HEK293T (cell line): Measurements from ENCODE around the gene GSTT2B.
"Not testable (repeated sequence)": the region's sequence is repeated elsewhere in the genome, so short reads cannot be mapped to it uniquely, and the experiment has no call there.

Experiments used
- CTCF ChIA-PET: fragments of 350-600 bp; formaldehyde crosslinking; extraction: SDS; loops from one replicate; lab custom pipeline; 2021; ENCODE audit warnings: antibody characterized with exemption, inconsistent platforms; lab: Yijun Ruan, JAX
- POLR2A ChIA-PET: fragments of 350-600 bp; formaldehyde crosslinking; extraction: SDS; loops from one replicate; lab custom pipeline; 2020; ENCODE audit warnings: antibody characterized with exemption, inconsistent platforms; lab: Yijun Ruan, JAX
- DNase-seq: peaks from one replicate; pipeline ENCODE4 v3.0.0; 2012; ENCODE audit warnings: mixed read lengths; ENCODE audit errors: extremely low spot score
- ARNT ChIP-seq: fragments of 450-650 bp; IDR thresholded peaks from 2 replicates; pipeline ENCODE4 v1.6.1; 2017; ENCODE audit warnings: mild to moderate bottlenecking
- BHLHE40 ChIP-seq: fragments of 450-650 bp; IDR thresholded peaks from 2 replicates; pipeline ENCODE4 v1.6.1; 2016; ENCODE audit warnings: mild to moderate bottlenecking, moderate library complexity, borderline replicate concordance
- CTBP1 ChIP-seq: fragments of 450-650 bp; IDR thresholded peaks from 2 replicates; pipeline ENCODE4 v1.6.1; 2016; ENCODE audit warnings: borderline replicate concordance
- ELF4 ChIP-seq: fragments of 450-650 bp; IDR thresholded peaks from 2 replicates; pipeline ENCODE4 v1.6.1; 2017; ENCODE audit warnings: antibody characterized with exemption
- FOXK2 ChIP-seq: fragments of 450-650 bp; IDR thresholded peaks from 2 replicates; pipeline ENCODE4 v1.6.1; 2016; ENCODE audit warnings: mild to moderate bottlenecking
- FOXM1 ChIP-seq: fragments of 450-650 bp; IDR thresholded peaks from 2 replicates; pipeline ENCODE4 v1.6.1; 2017; ENCODE audit warnings: mild to moderate bottlenecking, borderline replicate concordance
- HDGF ChIP-seq: fragments of 450-650 bp; IDR thresholded peaks from 2 replicates; pipeline ENCODE4 v1.6.1; 2017; ENCODE audit warnings: antibody characterized with exemption, borderline replicate concordance
- L3MBTL2 ChIP-seq: fragments of 450-650 bp; conservative IDR thresholded peaks from 2 replicates; pipeline ENCODE4 v1.6.1; 2016; ENCODE audit warnings: mild to moderate bottlenecking
- LEF1 ChIP-seq: fragments of 450-650 bp; IDR thresholded peaks from 2 replicates; pipeline ENCODE4 v1.6.1; 2017; ENCODE audit warnings: mild to moderate bottlenecking, borderline replicate concordance
- NFRKB ChIP-seq: fragments of 450-650 bp; IDR thresholded peaks from 2 replicates; pipeline ENCODE4 v1.6.1; 2016; ENCODE audit warnings: mild to moderate bottlenecking, moderate library complexity
- SP1 ChIP-seq: fragments of 450-650 bp; IDR thresholded peaks from 2 replicates; pipeline ENCODE4 v1.6.1; 2017
- SUZ12 ChIP-seq: fragments of 450-650 bp; IDR thresholded peaks from 2 replicates; pipeline ENCODE4 v1.6.1; 2016; ENCODE audit warnings: mild to moderate bottlenecking
- TARDBP ChIP-seq: fragments of 450-650 bp; IDR thresholded peaks from 2 replicates; pipeline ENCODE4 v1.6.1; 2016
- ZNF384 ChIP-seq: fragments of 450-650 bp; IDR thresholded peaks from 2 replicates; pipeline ENCODE4 v1.6.1; 2016
- TF ChIP-seq, protein P1 (sequence below): fragments of 450-650 bp; IDR thresholded peaks from 2 replicates; pipeline ENCODE4 v1.6.1; 2016

Gene GSTT2B

GRCh38 chr22:23926561-23926960 is 34.4 kb downstream of the GSTT2B start:
- no peak for DNase-seq
- ChIA-PET POLR2A (no interaction called here), CTCF (no interaction called here)
- TF ChIP-seq HDGF (no peak), CTBP1 (no peak), L3MBTL2 (no peak), ZNF384 (no peak), ELF4 (no peak), SP1 (no peak), TARDBP (no peak), FOXM1 (no peak), FOXK2 (no peak)
- TF ChIP-seq, protein P1, sequence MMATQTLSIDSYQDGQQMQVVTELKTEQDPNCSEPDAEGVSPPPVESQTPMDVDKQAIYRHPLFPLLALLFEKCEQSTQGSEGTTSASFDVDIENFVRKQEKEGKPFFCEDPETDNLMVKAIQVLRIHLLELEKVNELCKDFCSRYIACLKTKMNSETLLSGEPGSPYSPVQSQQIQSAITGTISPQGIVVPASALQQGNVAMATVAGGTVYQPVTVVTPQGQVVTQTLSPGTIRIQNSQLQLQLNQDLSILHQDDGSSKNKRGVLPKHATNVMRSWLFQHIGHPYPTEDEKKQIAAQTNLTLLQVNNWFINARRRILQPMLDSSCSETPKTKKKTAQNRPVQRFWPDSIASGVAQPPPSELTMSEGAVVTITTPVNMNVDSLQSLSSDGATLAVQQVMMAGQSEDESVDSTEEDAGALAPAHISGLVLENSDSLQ: no peak

- TF ChIP-seq L3MBTL2 (no peak), FOXM1 (no peak), CTBP1 (no peak), BHLHE40 (no peak), FOXK2 (no peak)
- DNase-seq: no peak
- ChIA-PET CTCF (no interaction called here), POLR2A (interaction anchor here (1.3 kb wide), 1 partner anchor 11 kb away, joined by 3 read pairs; no protein-coding TSS in a partner anchor)
Observed at GRCh38 chr22:23925020-23925606, 35.9 kb downstream of the GSTT2B start.

DNA sequence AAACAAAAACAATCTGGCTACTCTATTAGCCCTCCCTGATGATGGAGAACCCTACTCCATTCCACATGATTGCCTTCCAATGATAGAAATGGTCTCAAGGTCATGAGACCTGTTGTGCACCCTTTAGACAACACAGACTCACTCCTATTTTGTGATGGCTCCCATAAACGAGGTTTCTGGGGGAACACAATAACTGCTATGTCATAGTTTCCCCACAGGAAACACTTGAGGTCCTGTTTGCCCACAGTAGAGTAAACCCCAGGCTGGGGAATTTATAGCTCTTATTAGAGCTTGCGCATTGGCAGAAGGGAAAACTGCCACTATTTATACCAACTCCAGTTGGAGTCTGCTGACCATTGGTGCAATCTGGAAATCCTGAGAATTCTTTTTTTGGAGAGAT is 38.1 kb downstream of the GSTT2B start:
- DNase-seq: no peak
- POLR2A ChIA-PET: interaction anchor here (2.2 kb wide), 1 partner anchor 9 kb away, joined by 9 read pairs; no protein-coding TSS in a partner anchor
- CTCF ChIA-PET: no interaction called here
- TF ChIP-seq HDGF (no peak), ARNT (no peak), L3MBTL2 (no peak)

DNA sequence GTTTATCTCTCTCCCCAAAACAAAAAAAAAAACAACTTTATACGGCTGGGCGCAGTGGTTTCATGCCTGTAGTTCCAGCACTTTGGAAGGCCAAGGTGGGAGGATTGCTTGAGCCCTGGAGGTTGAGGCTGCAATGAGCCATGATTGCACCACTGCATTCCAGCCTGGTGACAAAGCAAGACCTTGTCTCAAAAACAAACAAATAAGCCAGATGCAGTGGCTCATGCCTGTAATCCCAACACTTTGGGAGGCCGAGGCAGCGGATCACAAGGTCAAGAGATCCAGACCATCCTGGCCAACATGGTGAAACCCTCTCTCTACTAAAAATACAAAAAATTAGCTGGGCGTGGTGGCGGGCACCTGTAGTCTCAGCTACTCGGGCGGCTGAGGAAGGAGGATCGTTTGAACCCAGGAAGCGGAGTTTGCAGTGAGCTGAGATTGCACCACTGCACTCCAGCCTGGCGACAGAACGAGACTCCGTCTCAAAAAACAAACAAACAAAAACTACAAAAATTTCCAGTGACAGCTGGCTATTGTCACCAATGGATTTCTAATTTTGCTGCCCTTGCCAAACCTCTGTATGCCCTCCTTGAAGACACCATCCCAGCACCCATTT is 39.3 kb downstream of the GSTT2B start:
- CTCF ChIA-PET, DNase-seq: not testable (repeated sequence)
- POLR2A ChIA-PET: interaction anchor here (0.6 to 2.2 kb wide), 3 partner anchors 8 to 64 kb away, joined by 3 to 9 read pairs (median 5); partner anchors contain the start of genes MIF and SLC2A11

GRCh38 chr22:23920267-23920611 is 40.8 kb downstream of the GSTT2B start:
- ChIA-PET POLR2A (interaction anchor here (1.2 to 1.6 kb wide), 3 partner anchors 22 to 63 kb away, joined by 3 to 14 read pairs (median 6); partner anchors contain the start of genes MIF and SLC2A11), CTCF (interaction anchor here (1.0 to 1.7 kb wide), 2 partner anchors 26 to 32 kb away, joined by 3 to 5 read pairs; partner anchors contain the start of gene MIF)
- DNase-seq: not testable (repeated sequence)

DNA sequence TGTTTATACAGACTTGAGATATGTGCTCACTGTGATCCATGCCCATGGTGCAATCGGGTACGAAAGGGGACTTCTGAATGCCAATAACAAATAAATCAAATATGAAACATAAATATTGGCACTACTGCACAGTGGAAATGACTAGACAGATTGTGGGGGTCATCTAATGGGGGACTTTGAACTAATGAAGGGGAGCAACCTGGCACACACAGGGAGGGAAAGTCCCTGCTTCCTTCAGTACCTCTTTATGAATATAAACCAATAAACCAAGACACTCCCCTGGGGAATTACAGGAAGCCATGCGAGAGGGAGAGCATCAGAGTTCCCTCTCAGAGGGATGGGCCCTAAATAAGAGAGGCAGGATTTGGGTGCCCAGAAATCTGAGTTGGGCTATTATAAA is 45.7 kb downstream of the GSTT2B start:
- CTCF ChIA-PET: no interaction called here
- no peak for DNase-seq
- no peak for TF ChIP-seq BHLHE40
- POLR2A ChIA-PET: interaction anchor here (0.9 to 3.5 kb wide), 2 partner anchors 21 to 58 kb away, joined by 3 to 17 read pairs; partner anchors contain the start of genes MIF and SLC2A11

GRCh38 chr22:23913661-23914353 is 47.2 kb downstream of the GSTT2B start:
- ChIA-PET CTCF (interaction anchor here (0.6 to 1.1 kb wide), 2 partner anchors 20 to 55 kb away, joined by 4 read pairs; partner anchors contain the start of gene MIF), POLR2A (interaction anchor here (0.6 to 6.9 kb wide), 20 partner anchors 9 to 352 kb away, joined by 3 to 124 read pairs (median 4); partner anchors contain the start of genes CABIN1, MIF, SLC2A11 and SMARCB1)
- TF ChIP-seq ELF4 (peak; percentile 80; the same call in 1 of the 2 replicates), HDGF (0 out of 2 replicates have a peak, but pooled peaks have one; percentile 83), L3MBTL2 (peak; percentile 97), NFRKB (no peak), SP1 (no peak), BHLHE40 (no peak)

DNA sequence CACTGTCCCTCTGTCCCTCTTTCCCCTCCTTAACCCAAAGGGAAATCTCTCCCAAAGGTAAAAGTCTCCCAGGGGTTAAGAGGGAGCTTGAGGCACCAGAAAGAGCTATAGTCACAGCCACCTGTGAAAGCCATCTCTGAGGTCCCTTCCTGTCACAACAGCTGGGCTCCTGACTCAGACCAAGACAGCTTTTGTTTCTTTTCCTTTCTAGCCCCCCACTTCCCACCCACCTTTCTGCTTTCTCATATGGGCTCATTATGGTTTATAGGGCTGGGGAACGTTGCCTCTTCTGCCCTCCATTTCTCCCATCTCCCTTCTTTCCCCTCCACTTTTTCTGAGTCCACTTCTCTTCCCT is 47.7 kb downstream of the GSTT2B start:
- POLR2A ChIA-PET: interaction anchor here (1.0 to 6.9 kb wide), 17 partner anchors 9 to 352 kb away, joined by 3 to 124 read pairs (median 4); partner anchors contain the start of genes CABIN1, MIF, SLC2A11 and SMARCB1
- CTCF ChIA-PET: interaction anchor here (1.1 kb wide), 1 partner anchor 55 kb away, joined by 4 read pairs; no protein-coding TSS in a partner anchor
- TF ChIP-seq HDGF: no peak
- TF ChIP-seq BHLHE40: no peak
- no peak for TF ChIP-seq ARNT
- no peak for TF ChIP-seq CTBP1
- TF ChIP-seq, protein P1: no peak
- TF ChIP-seq TARDBP: no peak
- TF ChIP-seq LEF1: no peak
- TF ChIP-seq NFRKB: no peak
- TF ChIP-seq ELF4: no peak
- no peak for TF ChIP-seq SUZ12
- DNase-seq: no peak

More at GRCh38 chr22:23913661-23914353, 47.2 kb downstream of the GSTT2B start:
- peak; percentile 100 for DNase-seq
